GM19238 (cell line): ENCODE results near the gene SURF6.
"Not testable (repeated sequence)": the region's sequence is repeated elsewhere in the genome, so short reads cannot be mapped to it uniquely, and the experiment has no call there.

Experiments used
- DNase-seq: peaks from one replicate; pipeline ENCODE4 v3.0.0; 2011; ENCODE audit warnings: low spot score; ENCODE audit not compliant: insufficient read length

Gene SURF6

GRCh38 chr9:133348718-133349573 is 13.0 kb upstream of the SURF6 start:
- DNase-seq: no peak

GRCh38 chr9:133347985-133348717 is 12.2 kb upstream of the SURF6 start, which contains the start of the genes MED22 and RPL7A:
MED22 (minus strand) TSS chr9:133348131; CDS start chr9:133346662, 1,469 bp downstream.
RPL7A (plus strand) TSS chr9:133348218; CDS start chr9:133348244, 26 bp downstream.
- DNase-seq: peak; percentile 86

- DNase-seq: peak; percentile 58
Measured at GRCh38 chr9:133347515-133347984, 11.6 kb upstream of the SURF6 start.

- DNase-seq: no peak
Measured at GRCh38 chr9:133346021-133346785, 10.2 kb upstream of the SURF6 start.

- no peak for DNase-seq
Measured at GRCh38 chr9:133345596-133345995, 9.6 kb upstream of the SURF6 start.

- no peak for DNase-seq
Measured at GRCh38 chr9:133344979-133345378, 9.0 kb upstream of the SURF6 start.

GRCh38 chr9:133344071-133344470 is 8.1 kb upstream of the SURF6 start:
- DNase-seq: no peak

- no peak for DNase-seq
Measured at GRCh38 chr9:133342570-133342969, 6.6 kb upstream of the SURF6 start.

GRCh38 chr9:133342069-133342406 is 6.0 kb upstream of the SURF6 start:
- no peak for DNase-seq

GRCh38 chr9:133341369-133342068 is 5.5 kb upstream of the SURF6 start:
- no peak for DNase-seq

- no peak for DNase-seq
Measured at GRCh38 chr9:133340916-133341315, 4.9 kb upstream of the SURF6 start.

GRCh38 chr9:133340256-133340655 is 4.3 kb upstream of the SURF6 start:
- DNase-seq: no peak

GRCh38 chr9:133339641-133340040 is 3.7 kb upstream of the SURF6 start:
- no peak for DNase-seq

GRCh38 chr9:133334888-133335287 is 1.1 kb downstream of the SURF6 start:
- DNase-seq: not testable (repeated sequence)

- DNase-seq: no peak
Measured at GRCh38 chr9:133334161-133334560, 1.8 kb downstream of the SURF6 start.

- no peak for DNase-seq
Measured at GRCh38 chr9:133333566-133333965, 2.4 kb downstream of the SURF6 start.

- DNase-seq: no peak
Measured at GRCh38 chr9:133333011-133333410, 3.0 kb downstream of the SURF6 start.

GRCh38 chr9:133332381-133332730 is 3.6 kb downstream of the SURF6 start:
- no peak for DNase-seq

- no peak for DNase-seq
Measured at GRCh38 chr9:133331641-133332380, 4.2 kb downstream of the SURF6 start.

GRCh38 chr9:133331221-133331620 is 4.8 kb downstream of the SURF6 start:
- no peak for DNase-seq
